ENCODE results near the gene PAX2.

DNA sequence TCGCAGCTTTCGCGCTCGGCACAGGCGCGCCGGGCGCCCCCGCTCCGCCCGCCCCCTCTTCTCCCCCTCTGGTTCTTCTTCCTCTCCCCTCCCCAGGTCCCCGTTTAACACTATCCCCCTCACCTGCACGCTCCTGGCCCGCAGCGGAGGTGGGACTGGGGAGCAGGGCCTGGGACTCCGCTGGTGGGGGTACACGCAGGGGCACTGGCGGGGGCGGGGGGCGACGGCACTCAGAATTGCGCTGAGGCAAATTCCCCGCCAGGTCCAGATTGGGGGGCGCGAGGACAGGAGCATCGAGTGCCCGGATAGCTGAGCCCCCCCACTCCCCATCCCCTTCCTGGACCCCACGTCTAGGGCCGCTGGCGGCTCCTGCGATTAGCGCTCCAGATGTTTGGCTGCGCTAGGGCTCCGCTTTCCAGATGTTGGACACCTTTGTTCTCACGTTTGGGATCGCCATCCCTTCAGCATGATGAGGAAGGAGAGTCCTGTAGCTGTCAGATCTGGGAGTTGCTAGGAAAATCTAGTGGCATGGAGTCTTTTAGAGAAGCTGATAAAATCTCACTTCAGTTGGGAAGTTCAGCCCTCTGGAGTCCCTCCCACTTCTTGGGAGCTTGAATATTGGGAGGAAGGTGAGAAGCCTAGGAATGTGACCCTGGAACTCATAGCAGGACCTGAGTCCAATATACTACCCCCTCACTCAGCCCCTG is 31.4 kb upstream of the PAX2 start:
- no peak for TF ChIP-seq CTCF (IDR thresholded peaks at IDR 0.05)
- no peak for TF ChIP-seq POLR2A (IDR thresholded peaks at IDR 0.05)

Measured in esophagus squamous epithelium (tissue), 4 donors.